ENCODE measurements around the gene SEPTIN5. TPM values are rescaled to one million over a fixed set of nuclear protein-coding genes. Genes with fewer than 3 reads are reported as not detected.

SEPTIN5 gene
- total RNA-seq, 1 donor from 2014 or later: 3.9 TPM

DNA sequence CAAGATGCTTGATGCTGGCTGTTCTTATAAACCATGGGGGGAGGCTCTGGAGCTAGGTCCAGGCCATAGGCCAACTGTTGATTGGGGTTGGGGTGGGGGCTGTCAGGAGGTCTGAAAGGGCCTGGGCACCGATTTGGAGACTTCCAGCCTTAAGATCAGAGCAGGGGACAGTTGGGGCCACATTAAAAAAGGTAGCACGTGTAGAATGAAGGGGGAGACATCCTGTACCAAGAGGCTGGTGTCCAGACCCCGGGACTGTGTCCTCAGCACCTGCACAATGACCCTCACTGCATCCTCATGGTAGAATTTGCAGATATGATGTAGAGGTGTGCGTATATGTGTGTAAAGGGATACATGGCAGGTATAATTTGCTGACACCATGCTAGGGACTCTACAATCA, 33.8 kb downstream of the SEPTIN5 start:
- H3K4me3 ChIP-seq (ENCODE audit: low read depth, low read length): no peak overlapping the region
- TF ChIP-seq, protein P1, sequence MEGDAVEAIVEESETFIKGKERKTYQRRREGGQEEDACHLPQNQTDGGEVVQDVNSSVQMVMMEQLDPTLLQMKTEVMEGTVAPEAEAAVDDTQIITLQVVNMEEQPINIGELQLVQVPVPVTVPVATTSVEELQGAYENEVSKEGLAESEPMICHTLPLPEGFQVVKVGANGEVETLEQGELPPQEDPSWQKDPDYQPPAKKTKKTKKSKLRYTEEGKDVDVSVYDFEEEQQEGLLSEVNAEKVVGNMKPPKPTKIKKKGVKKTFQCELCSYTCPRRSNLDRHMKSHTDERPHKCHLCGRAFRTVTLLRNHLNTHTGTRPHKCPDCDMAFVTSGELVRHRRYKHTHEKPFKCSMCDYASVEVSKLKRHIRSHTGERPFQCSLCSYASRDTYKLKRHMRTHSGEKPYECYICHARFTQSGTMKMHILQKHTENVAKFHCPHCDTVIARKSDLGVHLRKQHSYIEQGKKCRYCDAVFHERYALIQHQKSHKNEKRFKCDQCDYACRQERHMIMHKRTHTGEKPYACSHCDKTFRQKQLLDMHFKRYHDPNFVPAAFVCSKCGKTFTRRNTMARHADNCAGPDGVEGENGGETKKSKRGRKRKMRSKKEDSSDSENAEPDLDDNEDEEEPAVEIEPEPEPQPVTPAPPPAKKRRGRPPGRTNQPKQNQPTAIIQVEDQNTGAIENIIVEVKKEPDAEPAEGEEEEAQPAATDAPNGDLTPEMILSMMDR (conservative IDR thresholded peaks at IDR 0.05; ENCODE audit: low read depth, low read length): no peak
- DNase-seq (ENCODE audit: low read depth): no peak

DNA sequence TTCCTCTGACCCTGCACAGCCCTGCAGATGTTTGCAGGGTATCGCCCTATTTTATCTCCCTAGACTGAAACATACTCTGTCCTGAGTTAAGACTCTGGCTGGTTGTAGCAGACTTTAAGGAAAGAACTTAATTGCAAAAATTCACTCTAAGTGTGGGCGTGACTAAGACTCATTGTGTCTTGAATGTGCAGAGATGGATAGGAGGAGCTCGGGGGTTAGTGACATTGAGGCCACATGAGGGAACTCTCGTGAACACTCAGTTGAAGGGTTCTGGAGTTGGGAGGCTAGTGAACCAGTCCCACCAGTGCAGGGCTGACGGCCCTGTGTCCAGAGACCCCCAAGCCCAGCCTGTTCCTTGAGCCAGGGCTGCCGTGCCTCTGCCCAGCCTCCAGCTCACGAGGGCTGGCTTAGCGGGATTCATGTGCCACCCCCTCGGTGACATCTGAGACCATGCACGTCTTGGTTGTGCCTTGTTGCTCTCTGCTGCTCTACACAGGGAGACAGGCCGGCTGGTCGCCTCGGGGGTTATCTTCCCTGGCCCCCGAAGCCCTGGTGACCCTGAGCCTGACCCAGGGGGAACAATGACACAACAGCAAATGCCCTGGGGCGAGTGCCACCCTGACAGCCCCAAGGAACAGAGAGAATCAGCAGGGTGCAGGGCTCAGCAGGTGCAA, 34.8 kb downstream of the SEPTIN5 start:
- H3K4me3 ChIP-seq (ENCODE audit: low read depth, low read length): no peak overlapping the region
- TF ChIP-seq, protein P1 (conservative IDR thresholded peaks at IDR 0.05; ENCODE audit: low read depth, low read length): no peak
- DNase-seq (ENCODE audit: low read depth): no peak

DNA sequence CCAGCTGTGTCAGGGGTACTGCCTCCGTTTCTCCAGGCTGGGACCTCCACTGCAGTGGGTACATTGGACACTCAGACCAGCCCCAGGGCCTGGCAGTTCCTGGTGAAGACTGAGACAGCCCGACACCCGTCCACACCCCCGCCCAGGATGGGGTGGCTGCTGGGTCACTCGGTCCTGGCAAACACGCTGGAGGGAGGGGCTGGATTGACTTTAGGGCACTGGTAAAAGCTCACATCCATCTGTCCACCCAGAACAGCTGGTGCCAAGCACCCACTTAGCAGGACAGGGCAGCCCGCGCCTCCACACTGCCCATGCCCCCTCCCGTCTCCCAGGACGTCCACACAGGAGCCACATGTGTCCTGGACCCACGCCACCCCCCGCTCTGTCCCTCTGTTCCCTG, 35.6 kb downstream of the SEPTIN5 start:
- DNase-seq (ENCODE audit: low read depth): no peak
- TF ChIP-seq, protein P1 (conservative IDR thresholded peaks at IDR 0.05; ENCODE audit: low read depth, low read length): no peak
- H3K4me3 ChIP-seq (ENCODE audit: low read depth, low read length): no peak overlapping the region

DNA sequence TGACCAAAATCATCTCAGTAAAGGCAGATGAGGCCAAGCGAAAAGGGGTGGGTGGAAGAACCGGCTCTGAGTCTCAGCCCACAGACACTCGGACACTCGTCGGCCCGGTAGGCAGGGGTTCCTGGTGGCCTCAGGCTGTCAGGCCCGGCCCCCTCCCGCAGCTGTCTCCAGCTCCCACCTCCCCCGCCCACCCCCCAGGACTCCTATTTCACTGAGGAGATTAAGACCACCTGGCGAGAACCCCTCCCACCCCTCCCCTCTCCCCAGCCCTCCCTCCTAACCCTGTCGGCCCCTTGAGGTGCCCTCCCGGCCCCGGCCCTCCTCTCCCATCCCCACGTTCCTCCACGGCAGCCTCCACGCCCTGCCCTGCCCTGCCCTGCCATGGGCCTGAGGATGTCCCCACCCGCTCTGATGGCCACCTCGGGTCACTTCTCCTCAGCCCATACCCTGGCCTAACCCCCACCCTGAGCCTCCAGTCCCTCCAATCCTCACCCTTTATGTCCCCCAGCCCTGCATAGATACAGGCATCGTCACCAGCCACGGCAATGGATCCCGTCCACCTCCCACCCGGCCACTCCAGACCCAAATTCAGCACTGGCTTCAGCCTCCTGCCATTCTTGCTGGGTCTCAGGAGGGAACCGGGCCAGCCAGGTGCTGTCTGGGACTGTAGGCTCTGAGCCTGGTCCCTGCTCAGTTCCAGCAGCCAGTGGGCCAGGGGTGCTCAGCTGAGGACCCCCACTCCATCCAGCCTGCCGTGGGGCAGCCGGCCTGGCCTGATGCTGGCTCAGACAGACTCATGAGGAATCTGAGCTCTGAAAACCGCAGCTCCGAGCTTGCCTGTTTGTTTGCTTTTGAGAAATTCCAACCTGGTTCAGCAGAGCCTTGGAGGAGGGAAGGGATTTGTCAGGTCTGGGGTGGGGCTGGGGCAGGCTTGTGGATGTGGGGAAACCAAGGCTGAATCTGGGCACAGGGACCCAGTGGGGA, 36.5 kb downstream of the SEPTIN5 start:
- TF ChIP-seq, protein P1 (conservative IDR thresholded peaks at IDR 0.05; ENCODE audit: low read depth, low read length): no peak
- DNase-seq (ENCODE audit: low read depth): no peak
- no peak overlapping the region for H3K4me3 ChIP-seq (ENCODE audit: low read depth, low read length)

DNA sequence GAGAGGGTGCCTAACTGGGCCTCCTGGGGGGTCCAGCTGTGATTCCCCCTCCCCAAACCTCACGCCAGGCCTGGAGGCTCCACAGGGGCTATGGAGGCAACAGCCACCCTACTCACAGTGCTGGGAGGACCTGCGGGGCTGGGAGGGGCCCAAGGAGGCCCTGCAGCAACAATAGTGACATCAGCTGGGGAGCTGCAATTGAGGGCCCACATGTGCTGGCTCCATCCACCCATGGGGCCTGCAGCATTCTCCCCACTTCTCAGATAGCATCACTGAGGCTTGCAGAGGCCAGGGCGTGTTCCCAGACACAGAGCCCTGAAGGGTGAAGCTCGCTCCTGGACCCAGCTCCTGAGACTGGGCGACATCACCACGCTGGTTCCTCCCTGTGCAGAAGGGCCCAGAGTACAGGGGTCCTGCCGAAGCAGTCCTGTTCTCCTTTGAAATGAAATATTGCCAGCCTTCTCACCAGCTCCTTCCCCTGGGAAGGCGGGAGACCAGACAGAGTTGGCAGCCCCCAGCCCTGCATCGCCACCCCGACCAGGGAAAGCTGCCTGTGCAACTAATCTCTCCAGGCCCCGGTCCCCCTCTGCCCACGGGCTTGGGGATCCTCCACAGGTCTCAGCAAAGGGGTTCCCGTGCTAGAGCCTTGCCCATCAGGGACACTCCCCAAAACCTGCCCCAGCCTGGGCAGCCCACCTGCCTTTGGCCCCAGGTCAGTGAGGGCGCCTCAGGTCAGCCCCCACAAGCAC, 37.4 kb downstream of the SEPTIN5 start:
- TF ChIP-seq, protein P1 (conservative IDR thresholded peaks at IDR 0.05; ENCODE audit: low read depth, low read length): no peak
- no peak overlapping the region for H3K4me3 ChIP-seq (ENCODE audit: low read depth, low read length)
- no peak for DNase-seq (ENCODE audit: low read depth)

DNA sequence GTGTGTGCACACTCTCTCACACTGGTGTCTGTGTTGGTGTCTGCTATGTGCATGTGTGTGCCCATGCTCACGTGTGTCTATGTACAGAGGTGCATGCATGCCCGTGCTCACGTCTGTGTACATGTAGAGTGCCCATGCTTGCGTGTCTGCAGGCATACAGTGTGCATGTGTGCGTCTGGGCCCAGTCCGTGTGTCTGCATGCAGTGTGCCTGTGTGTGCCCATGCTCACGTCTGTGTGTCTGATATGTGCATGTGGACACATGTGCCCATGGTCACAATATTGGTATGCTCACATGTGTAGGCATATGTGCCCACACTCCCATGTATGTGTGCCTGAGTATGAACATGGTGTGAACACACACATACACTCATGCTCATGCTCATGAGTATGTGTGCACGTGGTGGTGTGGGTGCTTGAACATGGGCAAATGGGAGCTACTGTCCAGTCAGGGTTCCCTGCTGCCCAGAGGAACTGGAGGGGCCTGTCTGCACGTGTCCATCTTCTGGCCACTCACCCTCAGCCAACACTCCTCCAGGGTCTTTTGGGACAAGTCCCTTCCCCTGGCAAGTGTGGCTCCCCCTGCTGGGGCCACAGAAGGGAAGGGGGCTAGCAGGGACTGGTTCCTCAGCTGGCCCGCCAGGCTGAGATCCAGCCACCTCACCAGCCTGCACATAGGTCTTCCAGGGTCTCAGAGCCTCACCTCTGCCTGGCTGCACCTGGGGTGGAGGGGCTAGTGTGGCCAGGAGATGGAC, 39.0 kb downstream of the SEPTIN5 start:
- H3K4me3 ChIP-seq (ENCODE audit: low read depth, low read length): no peak overlapping the region
- TF ChIP-seq, protein P1 (conservative IDR thresholded peaks at IDR 0.05; ENCODE audit: low read depth, low read length): no peak
- no peak for DNase-seq (ENCODE audit: low read depth)
